Activated CD8-positive, alpha-beta T cell treated with anti-CD3 and anti-CD28 coated beads for 36 hours (primary cell): ENCODE data around the gene TMEM178A. TPM values are rescaled to one million over a fixed set of nuclear protein-coding genes. Genes with fewer than 3 reads are reported as not detected.

Experiments
- ATAC-seq: fragments of 200-7000 bp; cut with Tn5 transposase; one replicate; pipeline ENCODE4 v1.10.0; 2021; ENCODE audit warnings: mild to moderate bottlenecking, moderate library complexity
- CTCF ChIA-PET: fragments of 350-600 bp; sonication (Branson Sonifier 250); formaldehyde crosslinking; loops from one replicate; lab custom pipeline; 2021; ENCODE audit warnings: antibody characterized with exemption; lab: Charles Lee
- POLR2A ChIA-PET: fragments of 350-600 bp; sonication (Branson Sonifier 250); formaldehyde crosslinking; loops from one replicate; lab custom pipeline; 2021; ENCODE audit warnings: antibody characterized with exemption; lab: Charles Lee
- DNase-seq: peaks from one replicate; pipeline ENCODE4 v3.0.0-alpha.2; 2020
- H3K27ac Mint-ChIP-seq: one replicate; pipeline ENCODE4 v1.8.0; 2021; ENCODE audit warnings: mild to moderate bottlenecking, mixed read lengths
- H3K27me3 Mint-ChIP-seq: one replicate; pipeline ENCODE4 v1.8.0; 2021; ENCODE audit warnings: mixed read lengths
- H3K36me3 Mint-ChIP-seq: one replicate; pipeline ENCODE4 v1.8.0; 2021; ENCODE audit warnings: low read depth, mixed read lengths
- H3K4me1 Mint-ChIP-seq: one replicate; pipeline ENCODE4 v1.8.0; 2021; ENCODE audit warnings: low read depth, mixed read lengths
- H3K4me3 Mint-ChIP-seq: one replicate; pipeline ENCODE4 v1.8.0; 2021; ENCODE audit warnings: mild to moderate bottlenecking, moderate library complexity, mixed read lengths
- H3K9me3 Mint-ChIP-seq: one replicate; pipeline ENCODE4 v1.8.0; 2021; ENCODE audit warnings: mixed read lengths
- intact Hi-C: fragments of 100-400 bp; cut with micrococcal nuclease; formaldehyde crosslinking; loops from one replicate; pipeline ENCODE4 v1.10.0; 2022
- total RNA-seq, 2 experiments: library from RNA; stranded (reverse); gene quantifications; one replicate each; pipeline ENCODE4 v1.2.3, GENCODE V29; 2021
- TF ChIP-seq, protein P1 (sequence below): fragments of 200-600 bp; IDR thresholded peaks from one replicate; pipeline ENCODE4 v1.8.0; 2022; ENCODE audit warnings: antibody characterized with exemption, mild to moderate bottlenecking

The TMEM178A gene
- total RNA-seq, 2 experiments from 2014 or later = 0.23 to 0.31 TPM

DNA sequence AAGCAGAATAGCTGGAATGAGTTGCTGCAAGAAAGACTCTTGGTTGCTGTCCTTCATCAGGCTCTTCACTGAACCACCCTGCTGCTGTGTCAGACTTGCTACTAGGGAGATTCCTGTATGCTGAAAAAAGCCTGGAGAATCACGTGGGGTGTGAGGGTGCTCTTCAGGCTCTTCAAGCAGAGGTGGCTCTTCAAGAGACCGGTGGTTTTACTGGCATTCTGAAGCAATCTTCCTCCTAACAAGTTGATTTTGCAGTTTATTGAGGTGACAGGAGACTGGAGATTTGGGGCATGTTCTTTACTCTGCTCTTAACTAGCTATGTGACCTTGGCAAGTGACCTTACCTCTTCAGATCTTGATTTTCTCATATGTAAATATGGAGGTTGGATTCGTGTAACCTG, 14.1 kb downstream of the TMEM178A start:
- intact Hi-C loops = no loop called here
- ChIA-PET CTCF (no interaction called here), POLR2A (no interaction called here)
- Mint-ChIP-seq H3K4me3 (no peak overlapping the region), H3K9me3 (no peaks in the 10 kb centered on the region), H3K27me3 (peaks cover 12% of the 10 kb centered on the region), H3K27ac (no peak overlapping the region), H3K36me3 (no peaks in the 10 kb centered on the region), H3K4me1 (no peaks in the 10 kb centered on the region)
- TF ChIP-seq, protein P1, sequence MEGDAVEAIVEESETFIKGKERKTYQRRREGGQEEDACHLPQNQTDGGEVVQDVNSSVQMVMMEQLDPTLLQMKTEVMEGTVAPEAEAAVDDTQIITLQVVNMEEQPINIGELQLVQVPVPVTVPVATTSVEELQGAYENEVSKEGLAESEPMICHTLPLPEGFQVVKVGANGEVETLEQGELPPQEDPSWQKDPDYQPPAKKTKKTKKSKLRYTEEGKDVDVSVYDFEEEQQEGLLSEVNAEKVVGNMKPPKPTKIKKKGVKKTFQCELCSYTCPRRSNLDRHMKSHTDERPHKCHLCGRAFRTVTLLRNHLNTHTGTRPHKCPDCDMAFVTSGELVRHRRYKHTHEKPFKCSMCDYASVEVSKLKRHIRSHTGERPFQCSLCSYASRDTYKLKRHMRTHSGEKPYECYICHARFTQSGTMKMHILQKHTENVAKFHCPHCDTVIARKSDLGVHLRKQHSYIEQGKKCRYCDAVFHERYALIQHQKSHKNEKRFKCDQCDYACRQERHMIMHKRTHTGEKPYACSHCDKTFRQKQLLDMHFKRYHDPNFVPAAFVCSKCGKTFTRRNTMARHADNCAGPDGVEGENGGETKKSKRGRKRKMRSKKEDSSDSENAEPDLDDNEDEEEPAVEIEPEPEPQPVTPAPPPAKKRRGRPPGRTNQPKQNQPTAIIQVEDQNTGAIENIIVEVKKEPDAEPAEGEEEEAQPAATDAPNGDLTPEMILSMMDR = no peak
- DNase-seq = no peak
- ATAC-seq = no peak

DNA sequence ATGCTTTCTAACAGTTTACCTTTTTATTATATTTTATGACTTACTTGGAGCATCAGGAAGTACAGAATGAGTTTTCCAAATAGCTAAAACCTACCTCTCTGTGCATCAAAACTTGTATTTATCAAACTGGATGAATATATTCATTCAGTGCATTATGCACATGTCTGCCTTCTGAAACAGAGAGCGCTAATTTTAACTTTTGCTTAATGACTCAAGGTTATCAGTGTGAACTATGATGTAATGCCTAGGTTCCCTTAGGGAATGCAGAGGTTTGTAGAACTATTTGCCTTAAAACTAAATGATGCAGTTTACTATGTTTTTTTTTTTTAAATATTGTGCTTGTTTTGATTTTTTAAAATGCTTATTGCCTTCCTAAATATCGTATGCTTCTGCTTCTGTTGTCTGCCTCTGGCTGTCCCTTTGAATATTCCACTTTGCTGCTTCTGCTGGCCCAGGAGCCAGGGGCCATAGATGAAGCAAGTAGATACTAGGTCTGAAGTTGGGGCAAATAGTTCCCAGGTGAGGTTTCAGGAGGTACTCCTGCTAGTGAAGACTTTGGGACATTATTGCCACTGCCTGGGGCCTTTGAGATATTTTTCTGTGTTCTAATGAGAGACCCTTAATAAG, 16.5 kb downstream of the TMEM178A start:
- peaks cover 8% of the 10 kb centered on the region for H3K27me3 Mint-ChIP-seq
- no peaks in the 10 kb centered on the region for H3K36me3 Mint-ChIP-seq
- ChIA-PET CTCF (no interaction called here), POLR2A (no interaction called here)
- no peaks in the 10 kb centered on the region for H3K9me3 Mint-ChIP-seq
- ATAC-seq = no peak
- TF ChIP-seq, protein P1 = no peak
- DNase-seq = no peak
- no peak overlapping the region for H3K27ac Mint-ChIP-seq
- no peak overlapping the region for H3K4me3 Mint-ChIP-seq
- H3K4me1 Mint-ChIP-seq = no peaks in the 10 kb centered on the region
- intact Hi-C loops = no loop called here

DNA sequence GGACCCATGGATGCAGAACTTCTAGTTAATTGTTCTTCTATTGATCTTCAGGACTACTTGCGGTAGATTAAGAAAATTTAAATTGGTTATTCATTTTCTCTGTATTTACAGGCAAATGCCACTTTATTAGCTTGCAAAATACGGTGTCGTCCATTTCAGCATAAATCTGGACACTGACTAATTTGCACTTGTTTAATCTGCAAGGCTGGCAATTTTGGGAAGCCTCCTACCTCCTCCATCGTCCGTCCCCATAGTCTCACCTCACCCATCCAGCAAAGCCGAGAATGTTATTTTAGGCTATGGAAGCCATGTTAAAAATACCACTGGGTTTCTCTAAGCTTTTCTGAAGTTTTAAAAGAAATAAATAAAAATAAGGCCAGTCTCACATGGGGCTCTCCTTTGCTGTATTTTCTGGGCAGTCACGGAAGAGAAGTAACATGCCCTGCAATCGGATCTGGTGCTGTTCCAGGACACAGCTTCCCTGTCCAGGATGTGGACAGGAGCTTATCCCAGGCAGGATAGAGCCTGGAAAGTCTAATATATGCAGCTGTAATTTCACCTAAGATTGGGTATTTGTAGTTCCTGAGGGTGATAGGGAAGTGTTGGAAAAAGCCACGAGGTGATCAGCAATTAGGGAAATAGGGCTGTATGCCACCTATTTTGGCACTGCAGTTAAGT, 17.4 kb downstream of the TMEM178A start:
- no peak overlapping the region for H3K27ac Mint-ChIP-seq
- ChIA-PET CTCF (interaction anchor here (2.0 kb wide), 1 partner anchor 13 kb away, joined by 6 read pairs; no protein-coding TSS in a partner anchor), POLR2A (no interaction called here)
- no peaks in the 10 kb centered on the region for H3K36me3 Mint-ChIP-seq
- no peak overlapping the region for H3K4me3 Mint-ChIP-seq
- intact Hi-C loops = no loop called here
- DNase-seq (no peak), ATAC-seq (no peak)
- H3K9me3 Mint-ChIP-seq = no peaks in the 10 kb centered on the region
- TF ChIP-seq, protein P1 = no peak
- peaks cover 8% of the 10 kb centered on the region for H3K27me3 Mint-ChIP-seq
- no peaks in the 10 kb centered on the region for H3K4me1 Mint-ChIP-seq

DNA sequence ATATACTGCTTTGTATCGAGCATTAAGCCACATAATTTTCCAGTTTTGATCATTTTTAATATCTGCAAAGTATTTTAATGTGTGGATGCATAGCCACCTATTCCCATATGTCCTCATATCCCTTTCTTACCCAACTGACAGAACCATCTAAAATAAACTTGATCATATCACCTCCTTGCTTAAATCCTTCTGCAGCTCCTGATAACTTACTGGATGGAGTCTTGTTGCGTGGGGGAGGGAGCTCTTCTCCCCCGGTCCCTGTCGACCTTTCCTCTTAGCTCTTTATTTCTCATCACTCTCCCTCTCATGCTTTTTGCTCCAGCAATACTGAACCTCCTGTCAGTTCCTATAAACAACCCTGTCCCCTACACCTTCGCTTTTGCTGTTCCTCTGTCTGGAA, 18.7 kb downstream of the TMEM178A start:
- Mint-ChIP-seq H3K9me3 (no peaks in the 10 kb centered on the region), H3K36me3 (no peaks in the 10 kb centered on the region), H3K4me1 (no peaks in the 10 kb centered on the region), H3K4me3 (no peak overlapping the region), H3K27me3 (peaks cover 8% of the 10 kb centered on the region), H3K27ac (no peak overlapping the region)
- no peak for DNase-seq
- ChIA-PET POLR2A (no interaction called here), CTCF (interaction anchor here (2.0 kb wide), 1 partner anchor 12 kb away, joined by 6 read pairs; no protein-coding TSS in a partner anchor)
- no peak for ATAC-seq
- intact Hi-C loops = no loop called here
- TF ChIP-seq, protein P1 = no peak

DNA sequence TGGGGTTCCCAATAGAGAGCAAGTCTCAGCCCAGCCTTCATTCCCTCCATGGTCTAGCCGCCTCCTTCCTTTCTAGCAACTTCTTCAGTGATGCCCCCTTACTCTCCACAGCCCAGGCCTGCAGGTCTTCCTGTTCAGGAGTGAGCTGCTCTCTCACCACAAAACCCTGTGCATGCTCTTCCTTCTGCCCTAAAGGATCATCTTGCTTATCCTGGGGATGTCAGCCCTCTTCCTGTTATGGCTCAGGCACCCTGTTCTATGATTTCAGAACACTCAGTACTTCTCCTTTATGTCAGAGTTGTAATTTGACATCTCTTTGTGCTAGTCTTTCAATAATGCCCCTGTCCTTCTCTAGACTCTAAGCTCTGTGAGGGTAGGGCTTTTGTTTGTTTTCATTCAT, 19.4 kb downstream of the TMEM178A start:
- Mint-ChIP-seq H3K27ac (no peak overlapping the region), H3K9me3 (no peaks in the 10 kb centered on the region), H3K4me3 (no peak overlapping the region), H3K36me3 (no peaks in the 10 kb centered on the region), H3K27me3 (peaks cover 8% of the 10 kb centered on the region), H3K4me1 (no peaks in the 10 kb centered on the region)
- TF ChIP-seq, protein P1 = no peak
- CTCF ChIA-PET = no interaction called here
- no peak for ATAC-seq
- POLR2A ChIA-PET = no interaction called here
- intact Hi-C loops = no loop called here
- no peak for DNase-seq
